ENCODE data around the gene ADAMTS12.

The ADAMTS12 gene

GRCh38 chr5:33711094-33711679 lies 180.6 kb downstream of the ADAMTS12 start:
- DNase-seq (ENCODE audit: low read depth) = no peak

GRCh38 chr5:33702867-33703266 lies 188.9 kb downstream of the ADAMTS12 start:
- no peak for DNase-seq (ENCODE audit: low read depth)

- no peak for DNase-seq (ENCODE audit: low read depth)
Measured at GRCh38 chr5:33701951-33702350, 189.8 kb downstream of the ADAMTS12 start.

- no peak for DNase-seq (ENCODE audit: low read depth)
Measured at GRCh38 chr5:33701251-33701650, 190.5 kb downstream of the ADAMTS12 start.

GRCh38 chr5:33696411-33696810 lies 195.4 kb downstream of the ADAMTS12 start:
- no peak for DNase-seq (ENCODE audit: low read depth)

GRCh38 chr5:33692980-33693379 lies 198.8 kb downstream of the ADAMTS12 start:
- no peak for DNase-seq (ENCODE audit: low read depth)

- DNase-seq (ENCODE audit: low read depth) = no peak
Measured at GRCh38 chr5:33691856-33692255, 199.9 kb downstream of the ADAMTS12 start.

- DNase-seq (ENCODE audit: low read depth) = no peak
Measured at GRCh38 chr5:33690374-33691135, 201.2 kb downstream of the ADAMTS12 start.

GRCh38 chr5:33688526-33688925 lies 203.3 kb downstream of the ADAMTS12 start:
- DNase-seq (ENCODE audit: low read depth) = no peak

- DNase-seq (ENCODE audit: low read depth) = no peak
Measured at GRCh38 chr5:33688066-33688465, 203.7 kb downstream of the ADAMTS12 start.

GRCh38 chr5:33685873-33686755 lies 205.7 kb downstream of the ADAMTS12 start:
- no peak for DNase-seq (ENCODE audit: low read depth)

- DNase-seq (ENCODE audit: low read depth) = no peak
Measured at GRCh38 chr5:33684496-33685159, 207.2 kb downstream of the ADAMTS12 start.

GRCh38 chr5:33679791-33680190 lies 212.0 kb downstream of the ADAMTS12 start:
- no peak for DNase-seq (ENCODE audit: low read depth)

- no peak for DNase-seq (ENCODE audit: low read depth)
Measured at GRCh38 chr5:33675958-33676464, 215.8 kb downstream of the ADAMTS12 start.

- no peak for DNase-seq (ENCODE audit: low read depth)
Measured at GRCh38 chr5:33671700-33672291, 220.0 kb downstream of the ADAMTS12 start.

- DNase-seq (ENCODE audit: low read depth) = no peak
Measured at GRCh38 chr5:33662722-33663427, 228.9 kb downstream of the ADAMTS12 start.

- DNase-seq (ENCODE audit: low read depth) = no peak
Measured at GRCh38 chr5:33659526-33660169, 232.1 kb downstream of the ADAMTS12 start.

GRCh38 chr5:33657804-33658440 lies 233.9 kb downstream of the ADAMTS12 start:
- DNase-seq (ENCODE audit: low read depth) = no peak

- no peak for DNase-seq (ENCODE audit: low read depth)
Measured at GRCh38 chr5:33657176-33657575, 234.6 kb downstream of the ADAMTS12 start.

- DNase-seq (ENCODE audit: low read depth) = no peak
Measured at GRCh38 chr5:33650911-33651310, 240.9 kb downstream of the ADAMTS12 start.

All from T-helper 22 cell (primary cell).